Ishikawa (cell line): ENCODE measurements around the gene SV2B.

Source experiments
- CREB1 ChIP-seq: IDR thresholded peaks from 2 replicates; pipeline ENCODE4 v1.6.1; 2012; ENCODE audit warnings: low read depth
- EGR1 ChIP-seq: IDR thresholded peaks from 2 replicates; pipeline ENCODE4 v1.6.1; 2012
- EP300 ChIP-seq: IDR thresholded peaks from 2 replicates; pipeline ENCODE4 v1.6.1; 2012; ENCODE audit warnings: borderline replicate concordance
- TAF1 ChIP-seq: IDR thresholded peaks from 2 replicates; pipeline ENCODE4 v1.6.1; 2012; ENCODE audit warnings: low read depth, mild to moderate bottlenecking
- TF ChIP-seq, protein P1 (sequence below): IDR thresholded peaks from 2 replicates; pipeline ENCODE4 v1.6.1; 2012; ENCODE audit warnings: low read depth, mild to moderate bottlenecking
- TF ChIP-seq, protein P2 (sequence below): IDR thresholded peaks from 2 replicates; pipeline ENCODE4 v1.6.1; 2012

DNA sequence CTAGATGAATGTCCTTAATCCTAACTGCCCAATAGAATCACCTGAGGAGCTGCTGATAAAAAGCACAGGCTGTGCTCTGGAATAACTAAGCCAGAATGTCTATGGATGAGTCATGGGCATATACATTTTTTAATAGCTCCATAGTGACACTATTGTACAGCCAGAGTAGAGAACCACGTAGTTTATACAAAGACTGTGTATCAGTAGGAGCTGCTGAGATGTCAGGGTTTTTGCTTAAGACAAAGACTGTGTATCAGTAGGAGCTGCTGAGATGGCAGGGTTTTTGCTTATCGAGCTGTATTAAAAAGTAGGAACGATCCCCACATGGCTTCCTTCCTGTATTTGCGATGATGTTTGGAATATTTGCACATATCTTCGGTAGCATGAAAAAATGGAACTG is 137.4 kb downstream of the SV2B start:
- TF ChIP-seq CREB1 (no peak), TAF1 (no peak), EP300 (no peak), EGR1 (no peak)
- TF ChIP-seq, protein P1, sequence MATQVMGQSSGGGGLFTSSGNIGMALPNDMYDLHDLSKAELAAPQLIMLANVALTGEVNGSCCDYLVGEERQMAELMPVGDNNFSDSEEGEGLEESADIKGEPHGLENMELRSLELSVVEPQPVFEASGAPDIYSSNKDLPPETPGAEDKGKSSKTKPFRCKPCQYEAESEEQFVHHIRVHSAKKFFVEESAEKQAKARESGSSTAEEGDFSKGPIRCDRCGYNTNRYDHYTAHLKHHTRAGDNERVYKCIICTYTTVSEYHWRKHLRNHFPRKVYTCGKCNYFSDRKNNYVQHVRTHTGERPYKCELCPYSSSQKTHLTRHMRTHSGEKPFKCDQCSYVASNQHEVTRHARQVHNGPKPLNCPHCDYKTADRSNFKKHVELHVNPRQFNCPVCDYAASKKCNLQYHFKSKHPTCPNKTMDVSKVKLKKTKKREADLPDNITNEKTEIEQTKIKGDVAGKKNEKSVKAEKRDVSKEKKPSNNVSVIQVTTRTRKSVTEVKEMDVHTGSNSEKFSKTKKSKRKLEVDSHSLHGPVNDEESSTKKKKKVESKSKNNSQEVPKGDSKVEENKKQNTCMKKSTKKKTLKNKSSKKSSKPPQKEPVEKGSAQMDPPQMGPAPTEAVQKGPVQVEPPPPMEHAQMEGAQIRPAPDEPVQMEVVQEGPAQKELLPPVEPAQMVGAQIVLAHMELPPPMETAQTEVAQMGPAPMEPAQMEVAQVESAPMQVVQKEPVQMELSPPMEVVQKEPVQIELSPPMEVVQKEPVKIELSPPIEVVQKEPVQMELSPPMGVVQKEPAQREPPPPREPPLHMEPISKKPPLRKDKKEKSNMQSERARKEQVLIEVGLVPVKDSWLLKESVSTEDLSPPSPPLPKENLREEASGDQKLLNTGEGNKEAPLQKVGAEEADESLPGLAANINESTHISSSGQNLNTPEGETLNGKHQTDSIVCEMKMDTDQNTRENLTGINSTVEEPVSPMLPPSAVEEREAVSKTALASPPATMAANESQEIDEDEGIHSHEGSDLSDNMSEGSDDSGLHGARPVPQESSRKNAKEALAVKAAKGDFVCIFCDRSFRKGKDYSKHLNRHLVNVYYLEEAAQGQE = no peak
- TF ChIP-seq, protein P2, sequence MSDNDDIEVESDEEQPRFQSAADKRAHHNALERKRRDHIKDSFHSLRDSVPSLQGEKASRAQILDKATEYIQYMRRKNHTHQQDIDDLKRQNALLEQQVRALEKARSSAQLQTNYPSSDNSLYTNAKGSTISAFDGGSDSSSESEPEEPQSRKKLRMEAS = no peak
